Astrocyte of the hippocampus (primary cell): ENCODE results near the gene PAQR9.
"Not testable (repeated sequence)": the region's sequence is repeated elsewhere in the genome, so short reads cannot be mapped to it uniquely, and the experiment has no call there.

ENCODE experiments used
- DNase-seq: peaks from one replicate; pipeline ENCODE4 v3.0.0; 2011; ENCODE audit warnings: low read depth, low spot score

PAQR9 gene, protein sequence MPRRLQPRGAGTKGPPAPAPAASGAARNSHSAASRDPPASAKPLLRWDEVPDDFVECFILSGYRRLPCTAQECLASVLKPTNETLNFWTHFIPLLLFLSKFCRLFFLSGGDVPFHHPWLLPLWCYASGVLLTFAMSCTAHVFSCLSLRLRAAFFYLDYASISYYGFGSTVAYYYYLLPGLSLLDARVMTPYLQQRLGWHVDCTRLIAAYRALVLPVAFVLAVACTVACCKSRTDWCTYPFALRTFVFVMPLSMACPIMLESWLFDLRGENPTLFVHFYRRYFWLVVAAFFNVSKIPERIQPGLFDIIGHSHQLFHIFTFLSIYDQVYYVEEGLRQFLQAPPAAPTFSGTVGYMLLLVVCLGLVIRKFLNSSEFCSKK

DNA sequence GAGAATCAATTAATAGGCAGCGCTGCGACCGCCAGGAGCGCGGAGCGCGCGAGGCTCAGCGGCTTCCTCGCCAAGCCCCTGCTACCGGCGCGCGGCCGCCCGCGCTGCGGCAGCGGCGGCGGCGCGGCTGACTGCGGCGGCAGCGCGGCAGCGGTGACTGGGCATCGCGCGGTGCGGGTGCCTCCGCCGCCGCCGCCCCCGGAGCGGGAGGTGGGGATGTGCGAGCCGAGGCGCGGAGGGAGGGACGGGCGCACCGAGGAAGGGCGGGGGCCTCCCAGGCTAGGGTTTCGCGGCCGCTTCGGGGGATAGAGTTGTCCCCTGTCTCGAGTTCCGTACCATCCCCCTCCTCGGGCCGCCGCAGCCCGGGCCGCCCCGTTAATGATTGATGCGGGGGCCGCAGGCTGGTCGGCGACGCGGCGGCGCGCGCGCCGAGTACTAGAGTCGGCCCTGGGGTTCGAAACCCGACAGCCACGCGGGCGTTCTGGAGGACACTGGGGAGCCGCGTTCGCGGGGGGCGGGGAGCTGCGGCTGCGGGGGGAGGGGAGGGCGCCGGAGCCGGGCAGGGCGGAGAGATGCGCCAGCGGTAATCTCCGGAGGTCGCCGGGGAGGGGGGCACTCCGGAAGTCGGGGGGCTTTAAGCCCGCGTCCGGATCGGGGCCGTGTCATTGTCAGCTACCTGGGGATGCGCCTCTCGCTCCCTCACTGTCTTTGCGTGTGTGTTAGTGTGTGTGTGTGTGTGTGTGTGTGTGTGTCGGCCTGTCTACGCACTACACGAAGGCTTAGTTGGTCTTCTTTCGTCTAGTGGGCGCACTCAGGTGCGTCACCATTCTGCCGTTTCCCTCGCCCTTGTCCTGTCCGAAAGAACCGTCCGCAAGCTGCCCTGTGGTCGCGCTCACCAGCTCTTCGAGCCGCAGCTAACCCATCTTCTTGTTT lies at the start of gene PAQR9:
Gene PAQR9, minus strand, starts transcription at position 159 of the 933 bp plus-strand sequence. CDS start 338 bp downstream, outside the sequence.
- peak; percentile 61 for DNase-seq

DNA sequence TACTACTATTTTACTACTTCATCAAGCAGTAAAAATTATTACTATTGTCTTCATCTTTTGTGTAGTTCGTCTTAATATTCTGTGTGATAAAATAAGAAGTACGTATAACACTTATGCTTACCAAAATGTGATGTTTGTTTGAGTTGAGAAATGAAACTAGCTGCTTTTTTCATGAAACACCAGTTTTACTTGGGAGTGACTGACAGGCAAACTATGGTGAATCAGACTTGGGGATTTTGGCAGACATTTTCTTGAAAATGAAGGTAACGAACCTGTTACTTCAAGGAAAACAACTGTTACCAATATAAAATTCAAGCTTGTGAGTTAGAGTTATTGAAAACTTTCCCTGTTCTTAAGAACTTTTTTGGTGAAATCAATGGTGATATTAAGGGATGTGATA lies 48.2 kb upstream of the PAQR9 start:
- no peak for DNase-seq

DNA sequence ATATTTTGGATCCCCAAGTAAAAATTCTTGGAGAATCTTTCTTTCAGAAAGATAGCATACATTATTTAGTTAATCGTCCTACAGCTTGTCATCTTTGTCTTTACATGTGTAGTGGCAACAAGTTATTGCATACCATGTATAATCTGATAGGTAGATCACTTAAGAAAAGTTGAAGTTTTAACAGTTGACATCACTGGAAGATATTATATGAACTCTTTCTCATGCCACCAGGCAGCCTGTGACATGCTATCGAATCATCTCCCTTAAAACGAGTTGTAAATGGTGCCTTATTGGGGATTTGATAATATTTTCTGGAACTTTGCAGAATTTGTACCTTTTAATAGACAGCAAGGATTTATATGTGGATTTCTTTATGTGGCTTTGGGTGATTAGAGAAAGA lies 46.5 kb upstream of the PAQR9 start:
- no peak for DNase-seq

DNA sequence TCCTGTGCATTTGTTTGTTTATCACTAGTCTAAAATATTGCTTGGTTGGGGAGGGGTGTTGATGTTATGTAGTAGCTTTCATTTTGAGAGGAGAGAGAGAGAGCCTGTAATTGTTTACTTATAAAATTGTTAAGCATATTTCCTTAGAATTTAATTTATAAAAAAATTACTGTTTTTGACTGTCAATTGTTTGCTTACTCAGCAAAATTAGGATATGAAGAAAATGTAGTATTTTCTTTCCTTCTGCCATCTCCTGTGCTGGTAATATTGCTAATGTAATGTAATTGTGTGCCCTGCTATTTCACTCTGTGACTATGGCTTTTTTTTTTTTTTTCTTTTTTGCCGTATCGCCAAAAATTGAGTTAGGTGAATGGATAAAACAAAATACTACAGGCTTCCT lies 41.3 kb upstream of the PAQR9 start:
- DNase-seq: no peak

DNA sequence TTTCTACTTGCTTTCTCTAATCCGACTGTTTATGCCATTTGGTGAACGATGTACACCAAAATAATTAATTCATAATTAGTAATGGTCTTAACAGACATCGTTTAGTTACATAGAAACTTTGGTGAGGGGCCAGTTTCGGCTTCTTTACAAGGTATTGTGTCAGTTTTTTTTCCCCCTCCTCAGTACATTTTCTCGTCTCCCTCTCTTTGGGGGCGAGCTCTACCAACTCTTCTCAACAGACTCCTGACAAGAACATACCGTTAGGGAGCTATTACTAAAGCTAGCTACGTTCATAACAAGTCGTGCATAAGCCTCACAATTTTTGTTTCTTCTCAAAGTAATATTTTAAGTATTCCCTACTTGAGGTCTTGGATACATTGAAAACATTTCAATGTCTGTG lies 39.3 kb upstream of the PAQR9 start:
- no peak for DNase-seq

DNA sequence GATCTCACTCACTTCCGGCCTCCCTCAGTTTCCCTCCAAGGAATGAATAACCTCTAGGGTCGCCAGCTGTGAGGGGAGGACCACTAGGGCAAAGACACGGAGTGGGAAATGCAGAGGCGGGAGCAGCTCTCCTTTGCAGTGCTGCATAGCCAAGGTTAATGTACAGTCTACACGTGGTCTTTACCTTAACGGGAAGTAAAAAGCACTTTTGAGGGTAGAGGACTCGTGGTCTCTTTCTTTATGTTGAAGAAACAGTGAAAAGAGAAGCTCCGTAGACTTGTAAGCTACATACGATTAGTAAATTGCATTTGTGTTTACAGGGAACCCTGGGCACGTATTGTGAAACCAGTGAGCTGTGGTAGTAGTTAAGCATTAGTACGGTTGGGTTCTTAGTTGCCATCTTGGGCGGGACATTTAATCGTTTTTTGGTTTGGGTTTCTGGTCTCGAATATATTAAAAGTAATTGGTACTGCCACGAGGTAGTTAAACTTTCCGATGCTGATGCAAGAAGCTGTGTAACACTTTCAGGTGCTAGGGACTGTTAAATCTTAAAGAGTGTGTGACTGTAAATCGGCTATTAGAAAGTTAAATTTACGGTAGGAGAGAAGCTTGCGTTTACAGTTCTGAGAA lies 38.7 kb upstream of the PAQR9 start:
- peak; percentile 31 for DNase-seq

DNA sequence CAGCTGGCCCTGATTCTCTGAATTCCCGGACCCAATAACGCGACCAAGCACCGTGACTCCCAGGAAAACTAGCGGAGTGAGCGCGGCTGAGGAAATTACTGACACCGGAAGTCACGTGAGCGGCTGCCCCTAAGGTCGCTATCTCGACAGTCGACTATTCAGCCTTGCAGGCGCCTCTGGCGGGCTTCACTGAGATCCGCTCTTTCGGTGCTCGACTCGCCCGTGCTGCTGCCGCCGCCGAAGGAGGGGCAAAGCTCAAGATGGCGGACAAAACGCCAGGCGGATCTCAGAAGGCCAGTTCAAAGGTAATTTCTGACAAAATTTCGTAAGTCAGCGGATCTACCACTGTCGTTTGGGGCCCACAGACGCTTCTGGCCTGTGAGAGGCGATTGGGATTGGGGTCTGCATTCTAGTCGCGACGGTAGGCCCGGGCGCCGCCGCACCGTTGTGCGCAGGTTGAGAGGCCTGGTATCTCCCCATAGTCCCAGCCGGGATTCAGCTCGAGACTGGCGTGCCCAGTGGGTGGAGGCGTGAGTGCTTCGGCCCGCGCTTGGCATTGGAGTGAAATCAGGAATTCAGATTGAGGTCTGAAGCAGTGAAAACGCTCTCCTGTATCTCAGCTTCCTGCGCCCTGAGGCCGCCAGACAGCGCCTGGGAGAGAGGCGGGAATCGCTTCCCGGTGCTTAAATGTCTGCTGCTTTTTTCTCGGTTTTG lies 38.1 kb upstream of the PAQR9 start, which contains the start of gene U2SURP:
Gene U2SURP, plus strand, starts transcription at position 202 of the 714 bp plus-strand sequence. Its CDS starts 59 bp downstream, at position 261.
- peak; percentile 99 for DNase-seq

DNA sequence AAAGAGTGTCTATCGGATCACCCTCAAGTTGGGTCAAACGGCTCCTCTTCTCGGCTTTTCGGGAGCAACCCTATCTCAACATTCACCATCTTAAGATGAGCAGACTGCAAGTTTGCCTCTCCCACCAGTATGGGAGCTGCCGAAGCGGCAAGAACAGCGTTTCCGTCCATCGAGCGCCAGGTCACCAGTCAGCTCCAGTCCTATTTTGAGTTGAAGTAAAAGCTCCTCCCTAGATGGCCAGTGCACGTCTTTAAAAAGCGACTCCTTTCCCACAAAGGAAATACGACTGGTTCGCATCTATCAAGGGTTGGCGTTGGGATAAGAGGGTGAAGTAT lies 37.5 kb upstream of the PAQR9 start:
- DNase-seq: no peak

DNA sequence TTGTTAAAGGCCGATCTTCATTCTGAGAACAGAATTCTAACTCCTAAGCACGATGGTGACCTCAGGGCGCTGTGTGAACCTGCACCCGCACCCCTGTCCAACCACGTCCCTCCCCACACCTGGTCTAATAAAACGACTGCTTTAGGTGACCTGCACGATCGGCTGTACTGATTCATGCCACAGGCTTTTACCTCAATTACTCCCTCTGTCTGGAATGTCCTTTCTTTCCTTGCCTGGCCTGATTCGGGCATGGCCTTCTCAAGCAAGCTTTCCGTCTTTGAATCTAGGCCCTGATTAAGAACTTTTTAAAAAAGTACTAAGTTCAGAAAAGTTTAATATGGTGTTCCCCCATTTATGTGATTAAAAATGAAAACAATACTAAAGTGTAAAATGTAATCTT lies 37.1 kb upstream of the PAQR9 start:
- DNase-seq: peak; percentile 80

DNA sequence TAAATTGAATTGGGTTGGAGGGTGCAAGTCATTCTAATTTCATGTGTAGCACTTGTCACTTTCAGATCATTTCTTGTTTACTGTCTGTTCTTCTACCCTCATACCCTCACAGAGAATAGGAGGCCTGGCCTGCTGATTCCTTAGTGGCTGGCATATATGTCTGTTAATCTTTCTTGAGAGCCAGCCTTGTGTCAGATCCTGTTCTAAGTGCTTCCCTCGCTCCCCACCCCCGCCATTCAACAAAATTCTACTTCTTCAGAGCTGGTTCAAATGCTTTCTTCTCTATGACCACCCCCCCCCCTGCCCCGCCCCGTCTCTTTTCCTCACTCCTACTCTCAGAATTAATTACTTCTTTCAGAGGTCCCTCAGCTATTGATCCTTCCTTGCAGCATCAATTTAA lies 36.4 kb upstream of the PAQR9 start:
- peak; percentile 53 for DNase-seq

DNA sequence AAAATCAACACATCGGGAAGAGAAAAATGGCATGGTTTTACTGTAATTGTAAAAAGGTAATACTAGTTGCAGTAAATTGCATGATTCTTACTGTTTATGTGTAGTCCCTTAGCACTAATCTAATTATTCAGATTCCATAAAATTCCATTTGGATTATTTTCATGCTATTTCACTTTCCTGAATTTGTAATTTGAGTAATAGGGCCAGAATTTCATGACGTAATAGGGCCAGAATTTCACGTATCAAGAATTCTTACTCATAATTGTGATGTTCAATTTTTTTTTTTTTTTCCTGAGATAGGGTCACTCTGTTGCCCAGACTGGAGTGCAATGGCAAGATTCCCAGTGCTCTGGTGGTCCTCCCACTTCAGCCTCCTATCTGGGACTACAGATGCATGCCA lies 35.0 kb upstream of the PAQR9 start:
- no peak for DNase-seq

DNA sequence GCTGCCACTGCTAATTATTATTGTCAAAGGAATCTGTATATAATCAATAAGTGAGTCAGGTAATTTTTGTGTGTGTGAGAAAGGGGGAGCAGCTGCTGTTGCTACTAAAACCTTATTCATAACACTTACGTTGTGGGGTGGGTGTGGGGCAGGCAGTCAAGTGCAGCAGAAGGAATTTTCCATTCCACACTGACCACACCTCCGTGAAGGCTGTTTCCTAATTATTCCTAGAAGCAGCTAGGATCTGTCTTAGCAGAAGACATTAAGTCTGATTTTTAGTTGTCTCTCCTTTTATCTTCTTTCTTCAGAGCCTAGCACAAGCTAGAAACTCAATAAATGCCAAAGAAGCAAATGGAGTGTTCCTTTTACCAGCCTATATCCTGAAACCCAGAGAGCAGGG lies 33.9 kb upstream of the PAQR9 start:
- DNase-seq: no peak

DNA sequence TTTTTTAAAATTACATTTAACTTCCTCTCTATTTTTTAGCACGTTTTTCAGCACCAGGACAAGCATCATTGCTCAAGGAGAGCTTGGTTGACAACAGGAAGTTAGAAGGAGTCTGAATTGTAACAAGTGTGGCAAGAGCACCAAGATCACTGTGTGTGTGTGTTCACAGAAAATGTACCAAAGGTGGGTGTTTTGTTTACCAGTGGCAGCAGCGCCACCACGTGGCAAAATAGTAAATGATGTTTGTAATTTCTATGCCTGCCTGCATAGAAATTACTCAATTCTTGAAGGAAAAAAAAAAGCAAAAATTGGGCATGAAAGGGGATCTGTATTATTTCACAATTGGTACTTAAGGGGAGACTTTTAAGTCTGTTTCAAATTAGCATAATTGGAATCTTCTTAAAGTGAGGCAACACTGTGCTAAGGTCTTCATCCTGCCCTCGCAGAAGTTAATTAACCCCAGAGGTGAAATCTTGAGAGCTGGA lies 30.5 kb upstream of the PAQR9 start:
- peak; percentile 83 for DNase-seq

DNA sequence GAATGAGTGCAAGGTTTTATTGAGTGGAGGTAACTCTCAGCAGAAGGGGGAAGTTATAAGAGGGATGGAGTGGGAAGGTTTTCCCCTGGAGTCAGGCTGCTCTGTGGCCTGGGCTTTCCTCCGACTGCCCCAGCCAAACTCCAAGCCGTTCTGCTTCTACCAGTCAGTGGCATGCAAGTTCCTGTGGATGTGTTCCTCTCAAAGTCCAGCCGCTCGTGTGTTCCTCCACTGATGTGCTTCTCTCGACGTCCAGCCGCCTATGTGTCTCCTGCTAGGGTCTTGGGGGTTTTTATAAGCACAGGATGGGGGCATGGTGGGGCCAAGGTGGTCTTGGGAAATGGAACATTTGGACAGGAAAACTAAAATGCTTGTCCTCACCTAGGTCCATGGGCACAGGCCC lies 28.8 kb upstream of the PAQR9 start:
- no peak for DNase-seq

DNA sequence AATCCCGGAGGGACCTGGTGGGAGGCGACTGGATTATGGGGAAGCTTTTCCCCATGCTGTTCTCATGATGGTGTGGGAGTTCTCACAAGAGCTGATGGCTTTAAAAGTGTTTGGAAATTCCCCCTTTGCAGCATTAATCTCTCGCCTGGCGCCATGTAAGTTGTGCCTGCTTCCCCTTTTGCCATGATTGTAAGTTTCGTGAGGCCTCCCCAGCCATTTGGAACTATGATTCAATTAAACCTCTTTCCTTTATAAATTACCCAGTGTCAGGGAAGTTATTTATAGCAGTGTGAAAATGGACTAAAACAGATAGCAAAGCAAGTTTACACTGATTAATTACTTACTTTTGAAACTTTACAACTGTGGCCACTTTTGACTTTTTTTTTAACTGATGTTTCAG lies 27.2 kb upstream of the PAQR9 start:
- DNase-seq: no peak

DNA sequence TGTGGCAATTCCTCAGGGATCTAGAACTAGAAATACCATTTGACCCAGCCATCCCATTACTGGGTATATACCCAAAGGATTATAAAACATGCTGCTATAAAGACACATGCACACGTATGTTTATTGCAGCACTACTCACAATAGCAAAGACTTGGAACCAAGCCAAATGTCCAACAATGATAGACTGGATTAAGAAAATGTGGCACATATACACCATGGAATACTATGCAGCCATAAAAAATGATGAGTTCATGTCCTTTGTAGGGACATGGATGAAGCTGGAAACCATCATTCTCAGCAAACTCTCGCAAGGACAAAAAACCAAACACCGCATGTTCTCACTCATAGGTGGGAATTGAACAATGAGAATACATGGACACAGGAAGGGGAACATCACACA lies 25.4 kb upstream of the PAQR9 start:
- DNase-seq: not testable (repeated sequence)

DNA sequence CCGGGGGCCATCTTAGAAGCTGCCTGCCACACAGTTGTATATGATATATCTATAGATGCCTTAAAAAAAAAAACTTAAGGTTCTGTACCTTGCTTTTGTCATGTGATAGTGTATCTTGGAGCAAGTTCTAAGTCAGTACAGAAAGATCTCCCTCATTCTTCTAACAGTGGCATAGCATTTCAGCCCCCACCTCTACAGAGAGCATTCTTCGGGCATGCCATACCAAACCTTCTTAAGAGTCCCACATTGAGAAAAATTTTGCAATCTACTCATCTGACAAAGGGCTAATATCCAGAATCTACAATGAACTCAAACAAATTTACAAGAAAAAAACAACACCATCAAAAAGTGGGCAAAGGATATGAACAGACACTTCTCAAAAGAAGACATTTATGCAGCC lies 24.7 kb upstream of the PAQR9 start:
- not testable (repeated sequence) for DNase-seq

DNA sequence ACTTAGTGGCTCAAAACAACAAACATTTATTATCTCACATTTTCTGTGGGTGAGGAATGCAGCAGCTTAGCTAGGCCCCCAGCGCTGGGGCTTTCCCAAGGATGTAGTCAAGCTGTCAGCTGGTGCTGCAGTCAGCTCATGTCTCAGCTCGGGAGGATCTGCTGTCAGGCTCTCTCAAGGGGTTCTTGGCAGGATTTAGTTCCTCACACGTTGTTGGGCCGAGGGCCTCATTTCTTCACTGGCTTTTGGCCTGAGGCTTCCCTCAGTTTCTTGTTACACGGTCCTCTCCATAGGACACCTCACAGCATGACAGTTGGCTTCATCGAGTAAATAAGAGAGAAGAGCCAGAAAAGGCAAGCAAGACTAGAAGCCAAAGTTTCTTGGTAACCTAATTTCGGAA lies 24.2 kb upstream of the PAQR9 start:
- peak; percentile 58 for DNase-seq

DNA sequence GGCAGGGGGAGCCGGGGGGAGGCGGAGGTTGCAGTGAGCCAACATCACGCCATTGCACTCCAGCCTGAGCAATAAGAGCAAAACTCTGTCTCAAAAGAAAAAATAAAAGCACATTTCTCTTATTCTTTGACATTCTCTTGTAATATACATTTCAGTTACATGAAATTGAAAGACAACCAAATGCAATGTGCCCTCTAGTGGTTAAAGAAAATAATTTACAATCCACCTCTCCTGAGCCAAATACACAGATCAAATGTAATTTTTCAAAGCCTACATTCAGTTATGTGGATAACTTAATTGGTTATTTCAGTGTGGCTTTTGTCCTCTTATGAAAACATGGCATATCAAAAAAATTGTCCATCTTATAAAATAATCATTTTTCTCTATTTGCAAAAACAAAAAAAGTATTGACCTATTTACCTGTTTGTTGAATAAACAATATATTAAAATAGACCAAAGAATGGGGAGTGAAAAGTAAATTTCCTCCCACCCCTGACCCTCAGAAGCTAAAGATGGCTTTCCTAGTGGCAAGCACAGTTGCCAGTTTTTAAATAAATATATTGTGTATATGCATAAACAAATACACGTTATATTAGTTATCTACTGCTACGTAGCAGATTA lies 23.7 kb upstream of the PAQR9 start:
- peak; percentile 56 for DNase-seq

DNA sequence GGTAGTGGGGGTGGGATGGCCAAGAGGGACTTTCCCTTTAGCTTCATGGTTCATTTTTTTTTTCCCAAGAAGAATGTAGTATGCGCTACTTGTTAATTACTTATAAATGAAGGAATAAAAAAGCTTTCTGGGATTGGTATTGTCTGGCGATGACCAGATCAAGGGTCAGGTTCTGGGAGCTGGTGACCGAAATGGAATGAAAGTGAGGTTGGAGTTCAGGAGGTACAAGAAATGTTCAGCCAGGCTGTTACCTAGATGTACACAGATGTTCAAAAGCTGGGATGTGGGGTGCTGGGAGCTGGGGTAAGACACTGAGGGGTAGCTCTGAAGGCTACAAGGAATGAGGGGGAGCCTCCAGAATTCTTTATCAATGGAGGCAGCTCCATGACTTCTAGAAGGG lies 20.8 kb upstream of the PAQR9 start:
- no peak for DNase-seq

DNA sequence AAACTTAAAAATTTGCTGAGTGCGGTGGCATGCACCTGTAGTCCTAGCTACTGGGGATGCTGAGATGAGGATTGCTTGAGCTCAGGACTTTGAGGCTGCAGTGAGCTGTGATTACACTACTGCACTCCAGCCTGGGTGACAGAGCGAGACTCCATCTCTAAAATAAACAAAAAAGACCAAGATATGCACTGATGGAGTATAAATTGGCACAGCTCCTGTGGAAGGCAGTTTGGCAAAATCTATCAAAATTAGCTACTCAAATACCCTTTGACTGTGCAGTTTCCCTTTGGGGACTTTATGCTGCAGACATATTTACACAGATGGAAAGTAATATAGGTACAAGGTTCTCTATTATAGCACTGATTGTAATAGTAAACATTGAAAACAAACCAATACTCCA lies 19.8 kb upstream of the PAQR9 start:
- no peak for DNase-seq
